H9 (cell line): ENCODE measurements around the gene PARVB. TPM values are rescaled to one million over a fixed set of nuclear protein-coding genes. Genes with fewer than 3 reads are reported as not detected.

Source experiments
- DNase-seq: peaks from one replicate; pipeline ENCODE4 v3.0.0-alpha.2; 2017
- H2AFZ ChIP-seq: one replicate; pipeline ENCODE4 v1.6.1; 2013; ENCODE audit warnings: mild to moderate bottlenecking, low read length, control low read depth, moderate library complexity
- H2AK5ac ChIP-seq: 2 replicates; pipeline ENCODE4 v1.6.1; 2013; ENCODE audit warnings: low read length, control low read depth, mixed read lengths; ENCODE audit not compliant: insufficient read length
- H2BK120ac ChIP-seq: one replicate; pipeline ENCODE4 v1.6.1; 2013; ENCODE audit warnings: low read depth, mild to moderate bottlenecking, low read length, control low read depth, inconsistent platforms; ENCODE audit not compliant: poor library complexity, severe bottlenecking
- H2BK12ac ChIP-seq: 2 replicates; pipeline ENCODE4 v1.6.1; 2013; ENCODE audit warnings: low read length, control low read depth, mixed read lengths, low read depth; ENCODE audit not compliant: insufficient read length
- H2BK15ac ChIP-seq: 2 replicates; pipeline ENCODE4 v1.6.1; 2013; ENCODE audit warnings: low read depth, low read length, control low read depth
- H2BK20ac ChIP-seq: one replicate; pipeline ENCODE4 v1.6.1; 2013; ENCODE audit warnings: low read depth, mild to moderate bottlenecking, low read length, control low read depth, inconsistent platforms; ENCODE audit not compliant: poor library complexity, severe bottlenecking
- H2BK5ac ChIP-seq: 2 replicates; pipeline ENCODE4 v1.6.1; 2013; ENCODE audit warnings: low read length, control low read depth, mixed read lengths; ENCODE audit not compliant: insufficient read length
- H3K14ac ChIP-seq: 2 replicates; pipeline ENCODE4 v1.6.1; 2013; ENCODE audit warnings: low read length, control low read depth; ENCODE audit not compliant: insufficient read depth
- H3K18ac ChIP-seq: 2 replicates; pipeline ENCODE4 v1.6.1; 2013; ENCODE audit warnings: low read depth, mild to moderate bottlenecking, mixed read lengths, low read length, control low read depth; ENCODE audit not compliant: insufficient read length
- H3K23ac ChIP-seq: 2 replicates; pipeline ENCODE4 v1.6.1; 2013; ENCODE audit warnings: low read length, control low read depth, mixed read lengths, low read depth; ENCODE audit not compliant: insufficient read length
- H3K23me2 ChIP-seq: 2 replicates; pipeline ENCODE4 v1.6.1; 2013; ENCODE audit warnings: low read depth, mild to moderate bottlenecking, mixed read lengths, low read length, control low read depth; ENCODE audit not compliant: insufficient read length, poor library complexity, severe bottlenecking
- H3K27ac ChIP-seq: 2 replicates; pipeline ENCODE4 v1.5.1; 2013; ENCODE audit warnings: low read length, control low read depth, mixed read lengths, low read depth; ENCODE audit not compliant: insufficient read length
- H3K27me3 ChIP-seq: 2 replicates; pipeline ENCODE4 v1.6.1; 2013; ENCODE audit warnings: low read length, control low read depth, inconsistent platforms; ENCODE audit not compliant: insufficient read depth
- H3K4ac ChIP-seq: 2 replicates; pipeline ENCODE4 v1.6.1; 2013; ENCODE audit warnings: low read depth, mild to moderate bottlenecking, control low read depth, inconsistent platforms, low read length, moderate library complexity
- H3K4me1 ChIP-seq: 2 replicates; pipeline ENCODE4 v1.6.1; 2013; ENCODE audit warnings: low read length, control low read depth, inconsistent platforms; ENCODE audit not compliant: insufficient read depth
- H3K4me2 ChIP-seq: 2 replicates; pipeline ENCODE4 v1.6.1; 2013; ENCODE audit warnings: low read length, control low read depth, mixed read lengths; ENCODE audit not compliant: insufficient read length, insufficient read depth
- H3K56ac ChIP-seq: 2 replicates; pipeline ENCODE4 v1.6.1; 2013; ENCODE audit warnings: low read depth, mild to moderate bottlenecking, mixed read lengths, low read length, control low read depth; ENCODE audit not compliant: insufficient read length
- H3K79me1 ChIP-seq: 2 replicates; pipeline ENCODE4 v1.6.1; 2013; ENCODE audit warnings: low read depth, mild to moderate bottlenecking, moderate library complexity, low read length, control low read depth, inconsistent platforms; ENCODE audit not compliant: insufficient read depth, poor library complexity, severe bottlenecking
- H3K79me2 ChIP-seq: 2 replicates; pipeline ENCODE4 v1.6.1; 2013; ENCODE audit warnings: low read length, control low read depth, inconsistent platforms; ENCODE audit not compliant: insufficient read depth
- H3K9ac ChIP-seq: 2 replicates; pipeline ENCODE4 v1.6.1; 2013; ENCODE audit warnings: low read length, control low read depth, mixed read lengths; ENCODE audit not compliant: insufficient read length; ENCODE audit errors: extremely low read depth
- H3K9me3 ChIP-seq: one replicate; pipeline ENCODE4 v1.6.1; 2013; ENCODE audit warnings: low read depth, low read length, inconsistent platforms; ENCODE audit not compliant: control insufficient read depth
- H3T11ph ChIP-seq: one replicate; pipeline ENCODE4 v1.6.1; 2013; ENCODE audit warnings: mild to moderate bottlenecking, low read length, control low read depth, inconsistent platforms
- H4K20me1 ChIP-seq: one replicate; pipeline ENCODE4 v1.6.1; 2013; ENCODE audit not compliant: control insufficient read depth, insufficient read length, insufficient read depth
- H4K5ac ChIP-seq: 2 replicates; pipeline ENCODE4 v1.6.1; 2013; ENCODE audit warnings: low read depth, mild to moderate bottlenecking, mixed read lengths, low read length, control low read depth; ENCODE audit not compliant: insufficient read length
- H4K8ac ChIP-seq: replicated peaks from 2 replicates; pipeline ENCODE4 v1.6.1; 2013; ENCODE audit warnings: low read length, control low read depth, mixed read lengths, low read depth; ENCODE audit not compliant: insufficient read length
- H4K91ac ChIP-seq: 2 replicates; pipeline ENCODE4 v1.6.1; 2013; ENCODE audit warnings: low read depth, mild to moderate bottlenecking, moderate library complexity, mixed read lengths, low read length, control low read depth; ENCODE audit not compliant: insufficient read length
- H3K27ac Mint-ChIP-seq, 3 experiments: 2 replicates in 2 of 3; 3 replicates in 1 of 3; pipeline ENCODE4 v1.8.0; 2020 to 2021; ENCODE audit warnings: mixed read lengths in 3 of 3, mild to moderate bottlenecking in 1 of 3, moderate library complexity in 1 of 3
- H3K27me3 Mint-ChIP-seq: 2 replicates; pipeline ENCODE4 v1.8.0; 2021; ENCODE audit warnings: low read depth, mild to moderate bottlenecking, moderate library complexity, mixed read lengths
- H3K36me3 Mint-ChIP-seq, 3 experiments: 2 replicates in 2 of 3; 3 replicates in 1 of 3; pipeline ENCODE4 v1.8.0; 2020 to 2021; ENCODE audit warnings: low read depth in 3 of 3, mixed read lengths in 3 of 3; ENCODE audit not compliant: insufficient read depth in 1 of 3
- H3K4me1 Mint-ChIP-seq, 2 experiments: 2 replicates each; pipeline ENCODE4 v1.8.0; 2020; ENCODE audit warnings: mixed read lengths in 2 of 2
- H3K4me3 Mint-ChIP-seq, 2 experiments: 2 replicates in 1 of 2; 3 replicates in 1 of 2; pipeline ENCODE4 v1.8.0; 2020 to 2021; ENCODE audit warnings: mild to moderate bottlenecking in 2 of 2, mixed read lengths in 2 of 2, moderate library complexity in 1 of 2
- H3K9me3 Mint-ChIP-seq, 2 experiments: 2 replicates in 1 of 2; 3 replicates in 1 of 2; pipeline ENCODE4 v1.8.0; 2020; ENCODE audit warnings: mild to moderate bottlenecking in 2 of 2, mixed read lengths in 2 of 2, moderate library complexity in 1 of 2
- CTCF ChIP-seq: fragments of 200-600 bp; sonication (generic); conservative IDR thresholded peaks from 3 replicates; pipeline ENCODE4 v1.8.0; 2021; ENCODE audit warnings: antibody characterized with exemption, mild to moderate bottlenecking
- WGBS: extraction: QIAGEN DNeasy Blood & Tissue Kit; methylation state at CpG from one replicate; pipeline ENCODE4 v1.1.7; 2013; ENCODE audit warnings: missing lambda C conversion rate, low lambda C conversion rate, mixed read lengths; ENCODE audit not compliant: insufficient read length; ENCODE audit errors: extremely low coverage; 5-methylcytosine and 5-hydroxymethylcytosine counted together
- total RNA-seq: library from RNA; stranded (reverse); gene quantifications from 2 replicates; pipeline ENCODE4 v1.2.1, GENCODE V29; 2021

PARVB gene
- total RNA-seq, 1 experiment from 2014 or later, result 15.6 TPM

DNA sequence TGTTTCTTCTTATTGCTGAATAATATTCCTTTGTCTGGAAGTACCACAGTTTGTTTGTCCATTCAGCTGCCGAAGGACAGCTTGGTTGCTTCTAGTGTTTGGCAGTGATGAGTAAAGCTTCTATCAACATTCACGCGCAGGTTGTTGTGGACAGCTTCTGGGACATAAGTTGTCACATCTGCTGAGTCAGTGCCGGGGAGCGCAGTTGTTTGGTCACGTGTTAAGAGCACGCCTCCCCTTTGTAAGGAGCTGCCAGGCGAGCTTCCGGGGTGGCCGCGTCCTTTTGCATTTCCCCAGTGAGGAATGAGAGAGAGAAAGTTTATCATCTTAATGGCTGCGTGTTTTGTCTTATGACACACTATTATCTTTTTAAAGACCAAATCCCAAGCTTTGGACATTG is 38.6 kb upstream of the PARVB start:
- no peak overlapping the region for H3T11ph ChIP-seq
- no peak overlapping the region for H3K23ac ChIP-seq
- no peak overlapping the region for H3K4ac ChIP-seq
- no peaks in the 10 kb centered on the region for H3K23me2 ChIP-seq
- H3K27ac ChIP-seq, result no peak overlapping the region
- no peak for DNase-seq
- H2AK5ac ChIP-seq, result no peak overlapping the region
- no peak overlapping the region for H2AFZ ChIP-seq
- H2BK5ac ChIP-seq, result no peak overlapping the region
- no peaks in the 10 kb centered on the region for H3K79me1 ChIP-seq
- no peak overlapping the region for H2BK120ac ChIP-seq
- H3K18ac ChIP-seq, result no peak overlapping the region
- no peak overlapping the region for H3K9ac ChIP-seq
- H4K8ac ChIP-seq, result no peak overlapping the region
- no peak overlapping the region for H3K56ac ChIP-seq
- no peak overlapping the region for H4K91ac ChIP-seq
- Mint-ChIP-seq H3K9me3 (no peaks in the 10 kb centered on the region), H3K36me3 (peaks cover 13 to 71% (median 61%) of the 10 kb centered on the region in 3 experiments; a peak in 6 of 7 replicates), H3K27ac (peak overlapping the region in 2 of 3 experiments; percentile 44 to 83; a peak in 2 of 7 replicates), H3K27me3 (no peaks in the 10 kb centered on the region), H3K4me3 (no peak overlapping the region), H3K4me1 (no peaks in the 10 kb centered on the region)
- WGBS, result no CpG with 5 or more reads among the region's 12 CpGs
- no peak overlapping the region for H4K5ac ChIP-seq
- no peak for TF ChIP-seq CTCF
- no peak overlapping the region for H3K4me2 ChIP-seq
- H2BK12ac ChIP-seq, result no peak overlapping the region
- no peak overlapping the region for H2BK15ac ChIP-seq
- no peaks in the 10 kb centered on the region for H3K4me1 ChIP-seq
- no peaks in the 10 kb centered on the region for H4K20me1 ChIP-seq
- no peak overlapping the region for H3K14ac ChIP-seq
- H2BK20ac ChIP-seq, result no peak overlapping the region
- no peaks in the 10 kb centered on the region for H3K79me2 ChIP-seq
- no peaks in the 10 kb centered on the region for H3K27me3 ChIP-seq
- no peaks in the 10 kb centered on the region for H3K9me3 ChIP-seq
